Mesendoderm (in vitro differentiated cells): ENCODE measurements around the gene ZNF679.
"Not testable (repeated sequence)": the region's sequence is repeated elsewhere in the genome, so short reads cannot be mapped to it uniquely, and the experiment has no call there.

Experiments used
- DNase-seq: peaks from one replicate; pipeline ENCODE4 v3.0.0; 2013
- H2AK5ac ChIP-seq: 2 replicates; pipeline ENCODE4 v1.6.1; 2013; ENCODE audit warnings: low read length, inconsistent platforms
- H2BK120ac ChIP-seq: 2 replicates; pipeline ENCODE4 v1.6.1; 2013; ENCODE audit warnings: low read depth, mild to moderate bottlenecking, low read length, moderate library complexity, mixed read lengths
- H2BK15ac ChIP-seq: replicated peaks from 2 replicates; pipeline ENCODE4 v1.6.1; 2013; ENCODE audit warnings: low read depth, mild to moderate bottlenecking, moderate library complexity
- H2BK5ac ChIP-seq: 2 replicates; pipeline ENCODE4 v1.6.1; 2013; ENCODE audit warnings: low read length, inconsistent platforms
- H3K18ac ChIP-seq: 2 replicates; pipeline ENCODE4 v1.6.1; 2013; ENCODE audit warnings: mild to moderate bottlenecking, low read length, mixed read lengths
- H3K23ac ChIP-seq: one replicate; pipeline ENCODE4 v1.6.1; 2013; ENCODE audit warnings: low read length
- H3K27ac ChIP-seq: 2 replicates; pipeline ENCODE4 v1.5.1; 2013; ENCODE audit warnings: low read depth, mild to moderate bottlenecking, inconsistent platforms, low read length, moderate library complexity
- H3K27me3 ChIP-seq: 2 replicates; pipeline ENCODE4 v1.6.1; 2013; ENCODE audit warnings: low read length, control low read depth, mild to moderate bottlenecking, inconsistent platforms; ENCODE audit not compliant: insufficient read depth, poor library complexity
- H3K36me3 ChIP-seq: 2 replicates; pipeline ENCODE4 v1.6.1; 2013; ENCODE audit warnings: low read length, inconsistent platforms; ENCODE audit not compliant: control insufficient read depth, insufficient read depth
- H3K4ac ChIP-seq: one replicate; pipeline ENCODE4 v1.6.1; 2013; ENCODE audit warnings: low read depth, mild to moderate bottlenecking, low read length, moderate library complexity
- H3K4me1 ChIP-seq: 2 replicates; pipeline ENCODE4 v1.6.1; 2013; ENCODE audit warnings: low read depth, low read length, inconsistent platforms; ENCODE audit not compliant: control insufficient read depth
- H3K4me2 ChIP-seq: 2 replicates; pipeline ENCODE4 v1.6.1; 2013; ENCODE audit warnings: low read length
- H3K4me3 ChIP-seq: 2 replicates; pipeline ENCODE4 v1.5.1; 2013; ENCODE audit warnings: mild to moderate bottlenecking, low read length
- H3K56ac ChIP-seq: one replicate; pipeline ENCODE4 v1.6.1; 2013; ENCODE audit warnings: low read length
- H3K79me1 ChIP-seq: 2 replicates; pipeline ENCODE4 v1.6.1; 2013; ENCODE audit warnings: low read length, inconsistent platforms
- H3K79me2 ChIP-seq: 2 replicates; pipeline ENCODE4 v1.6.1; 2013; ENCODE audit warnings: mild to moderate bottlenecking, low read length; ENCODE audit not compliant: control insufficient read depth, insufficient read depth
- H3K9ac ChIP-seq: 2 replicates; pipeline ENCODE4 v1.6.1; 2013; ENCODE audit warnings: low read length, inconsistent platforms
- H4K5ac ChIP-seq: one replicate; pipeline ENCODE4 v1.6.1; 2013; ENCODE audit warnings: low read length
- H4K8ac ChIP-seq: one replicate; pipeline ENCODE4 v1.6.1; 2013; ENCODE audit warnings: low read depth, mild to moderate bottlenecking, control low read depth, low read length, moderate library complexity
- WGBS: extraction: QIAGEN DNeasy Blood & Tissue Kit; methylation state at CpG from one replicate; pipeline ENCODE4 v1.1.7; 2013; ENCODE audit warnings: low lambda C conversion rate, missing lambda C conversion rate; ENCODE audit not compliant: insufficient coverage; ENCODE audit errors: extremely low coverage; 5-methylcytosine and 5-hydroxymethylcytosine counted together

The ZNF679 gene

DNA sequence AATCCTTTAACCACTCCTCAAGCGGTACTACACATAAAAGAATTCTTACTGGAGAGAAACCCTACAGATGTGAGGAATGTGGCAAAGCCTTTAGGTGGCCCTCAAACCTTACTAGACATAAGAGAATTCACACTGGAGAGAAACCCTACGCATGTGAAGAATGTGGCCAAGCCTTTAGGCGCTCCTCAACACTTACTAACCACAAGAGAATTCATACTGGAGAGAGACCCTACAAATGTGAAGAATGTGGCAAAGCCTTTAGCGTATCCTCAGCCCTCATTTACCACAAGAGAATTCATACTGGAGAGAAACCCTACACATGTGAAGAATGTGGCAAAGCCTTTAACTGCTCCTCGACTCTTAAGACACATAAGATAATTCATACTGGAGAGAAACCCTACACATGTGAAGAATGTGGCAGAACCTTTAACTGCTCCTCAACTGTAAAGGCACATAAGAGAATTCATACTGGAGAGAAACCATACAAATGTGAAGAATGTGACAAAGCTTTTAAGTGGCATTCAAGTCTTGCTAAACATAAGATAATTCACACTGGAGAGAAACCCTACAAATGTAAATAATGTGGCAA, 8.5 kb upstream of the ZNF679 start:
- not testable (repeated sequence) for H2BK120ac ChIP-seq, H2AK5ac ChIP-seq, H3K36me3 ChIP-seq, H2BK15ac ChIP-seq, H3K9ac ChIP-seq, H3K56ac ChIP-seq, H3K27ac ChIP-seq, H3K23ac ChIP-seq, H2BK5ac ChIP-seq, H3K4me2 ChIP-seq, H3K79me2 ChIP-seq, H3K79me1 ChIP-seq, H3K4me1 ChIP-seq, H3K4ac ChIP-seq, H3K18ac ChIP-seq, DNase-seq, H4K5ac ChIP-seq, H3K27me3 ChIP-seq, H3K4me3 ChIP-seq, H4K8ac ChIP-seq
- WGBS: no CpG with 5 or more reads among the region's 5 CpGs

DNA sequence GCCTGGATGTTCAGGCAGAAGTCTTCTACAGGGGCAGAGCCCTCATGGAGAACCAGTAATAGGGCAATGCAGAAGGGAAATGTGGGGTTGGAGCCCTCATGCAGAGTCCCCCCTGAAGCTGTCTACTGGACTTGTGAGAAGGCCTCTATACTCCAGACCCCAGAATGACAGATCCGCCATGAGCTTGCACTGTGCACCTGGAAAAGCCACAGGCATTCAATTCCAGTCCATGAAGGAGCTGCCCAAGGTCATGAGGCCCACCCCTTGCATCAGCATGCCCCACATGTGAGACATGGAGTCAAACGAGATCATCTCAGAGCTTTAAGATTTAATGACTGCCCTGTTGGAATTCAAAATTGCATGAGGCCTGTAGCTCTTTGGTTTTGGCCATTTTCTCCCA, 4.9 kb upstream of the ZNF679 start:
- no peaks in the 10 kb centered on the region for H3K79me1 ChIP-seq
- H3K4me2 ChIP-seq: no peak overlapping the region
- no peak overlapping the region for H4K8ac ChIP-seq
- no peak overlapping the region for H3K4ac ChIP-seq
- WGBS: no CpG with 5 or more reads among the region's 2 CpGs
- H3K18ac ChIP-seq: no peak overlapping the region
- H3K56ac ChIP-seq: no peak overlapping the region
- H3K27me3 ChIP-seq: no peaks in the 10 kb centered on the region
- H2AK5ac ChIP-seq: no peak overlapping the region
- no peaks in the 10 kb centered on the region for H3K4me1 ChIP-seq
- no peak overlapping the region for H3K9ac ChIP-seq
- H3K36me3 ChIP-seq: no peaks in the 10 kb centered on the region
- no peak overlapping the region for H3K23ac ChIP-seq
- no peak overlapping the region for H4K5ac ChIP-seq
- no peak for DNase-seq
- H2BK5ac ChIP-seq: no peak overlapping the region
- H3K79me2 ChIP-seq: no peaks in the 10 kb centered on the region
- no peak overlapping the region for H2BK120ac ChIP-seq
- no peak overlapping the region for H2BK15ac ChIP-seq
- H3K4me3 ChIP-seq: no peak overlapping the region
- H3K27ac ChIP-seq: no peak overlapping the region

DNA sequence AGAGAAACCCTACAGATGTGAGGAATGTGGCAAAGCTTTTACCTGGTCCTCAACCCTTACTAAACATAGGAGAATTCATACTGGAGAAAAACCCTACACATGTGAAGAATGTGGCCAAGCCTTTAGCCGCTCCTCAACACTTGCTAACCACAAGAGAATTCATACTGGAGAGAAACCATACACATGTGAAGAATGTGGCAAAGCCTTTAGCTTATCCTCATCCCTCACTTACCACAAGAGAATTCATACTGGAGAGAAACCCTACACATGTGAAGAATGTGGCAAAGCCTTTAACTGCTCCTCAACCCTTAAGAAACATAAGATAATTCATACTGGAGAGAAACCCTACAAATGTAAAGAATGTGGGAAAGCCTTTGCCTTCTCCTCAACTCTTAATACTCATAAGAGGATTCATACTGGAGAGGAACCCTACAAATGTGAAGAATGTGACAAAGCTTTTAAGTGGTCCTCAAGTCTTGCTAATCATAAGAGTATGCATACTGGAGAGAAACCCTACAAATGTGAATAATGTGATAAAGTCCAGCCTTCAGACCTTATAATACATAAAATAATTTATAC, 38.2 kb downstream of the ZNF679 start:
- Histone ChIP-seq H4K8ac (no peak overlapping the region), H3K36me3 (no peaks in the 10 kb centered on the region), H3K9ac (no peak overlapping the region), H3K4me2 (no peak overlapping the region), H4K5ac (no peak overlapping the region), H2AK5ac (no peak overlapping the region), H2BK15ac (no peak overlapping the region), H3K18ac (no peak overlapping the region), H3K27ac (no peak overlapping the region), H3K79me2 (no peaks in the 10 kb centered on the region), H3K56ac (no peak overlapping the region), H3K27me3 (no peaks in the 10 kb centered on the region), H3K79me1 (no peaks in the 10 kb centered on the region), H2BK5ac (no peak overlapping the region), H3K4me3 (no peak overlapping the region), H3K4ac (no peak overlapping the region), H2BK120ac (no peak overlapping the region), H3K4me1 (no peaks in the 10 kb centered on the region), H3K23ac (no peak overlapping the region)
- WGBS: no CpG with 5 or more reads among the region's 1 CpG
- no peak for DNase-seq

DNA sequence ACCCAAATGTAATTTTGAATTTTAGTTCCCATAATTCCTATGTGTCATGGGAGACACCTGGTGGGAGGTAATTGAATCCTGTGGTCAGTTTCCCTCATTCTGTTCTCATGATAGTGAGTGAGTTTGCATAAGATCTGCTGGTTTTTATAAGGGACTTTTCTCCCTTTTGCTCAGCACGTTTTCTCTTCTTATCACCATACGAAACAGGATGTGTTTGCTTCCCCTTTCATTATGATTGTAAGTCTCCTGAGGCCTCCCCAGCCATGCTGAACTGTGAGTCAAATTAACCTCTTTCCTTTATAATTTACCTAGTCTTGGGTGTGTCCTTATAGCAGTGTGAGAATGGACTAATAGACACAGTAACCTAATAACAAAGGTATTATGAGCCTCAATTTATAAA, 49.4 kb downstream of the ZNF679 start:
- Histone ChIP-seq H3K18ac (no peak overlapping the region), H3K27ac (no peak overlapping the region), H3K4ac (no peak overlapping the region), H3K79me2 (no peaks in the 10 kb centered on the region), H2BK15ac (no peak overlapping the region), H2AK5ac (no peak overlapping the region), H2BK5ac (no peak overlapping the region), H3K9ac (no peak overlapping the region), H3K79me1 (no peaks in the 10 kb centered on the region), H3K56ac (no peak overlapping the region), H3K36me3 (no peaks in the 10 kb centered on the region), H3K4me3 (no peak overlapping the region), H4K8ac (no peak overlapping the region), H4K5ac (no peak overlapping the region), H3K4me2 (no peak overlapping the region), H3K27me3 (no peaks in the 10 kb centered on the region), H3K23ac (no peak overlapping the region), H2BK120ac (no peak overlapping the region), H3K4me1 (no peaks in the 10 kb centered on the region)
- WGBS: no CpG with 5 or more reads among the region's 2 CpGs
- no peak for DNase-seq

DNA sequence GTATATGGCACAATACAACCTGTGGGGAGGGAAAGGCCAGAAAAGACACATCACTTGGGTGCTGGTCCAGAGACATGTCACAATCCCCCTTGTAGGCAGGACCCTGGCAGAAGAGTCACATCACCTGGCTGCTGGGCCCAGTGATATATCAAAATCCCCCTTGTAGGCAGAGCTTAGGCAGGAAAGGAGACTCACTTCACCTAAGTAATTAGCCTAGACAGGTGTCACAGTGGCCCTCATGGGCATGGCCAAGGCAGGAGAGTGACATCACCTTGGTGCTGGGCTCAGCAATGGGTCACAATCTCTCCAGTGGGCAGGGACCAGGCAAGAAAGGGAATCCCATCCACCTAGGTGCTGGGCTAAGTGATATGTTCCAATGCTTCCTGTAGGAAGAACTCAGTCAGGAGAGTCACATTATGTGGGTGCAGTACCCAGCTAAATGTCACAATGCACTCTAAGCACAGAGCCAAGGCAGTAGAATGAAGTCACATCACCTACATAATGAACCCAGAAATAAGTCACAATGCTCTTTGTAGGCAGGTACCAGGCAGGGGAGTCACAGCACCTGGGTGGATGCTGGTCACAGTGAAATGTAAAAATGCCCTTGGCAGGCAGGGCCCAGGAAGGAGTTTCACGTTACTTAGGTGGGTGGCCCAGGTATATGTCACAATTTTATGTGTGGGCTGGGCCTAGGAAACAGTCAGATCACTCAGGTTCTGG, 66.6 kb downstream of the ZNF679 start:
- Histone ChIP-seq H4K5ac (no peak overlapping the region), H3K18ac (no peak overlapping the region), H3K56ac (no peak overlapping the region), H2BK120ac (no peak overlapping the region), H4K8ac (no peak overlapping the region), H2BK15ac (no peak overlapping the region), H2BK5ac (no peak overlapping the region), H3K9ac (no peak overlapping the region), H3K4me3 (no peak overlapping the region), H3K36me3 (no peaks in the 10 kb centered on the region), H3K4me1 (no peaks in the 10 kb centered on the region), H3K4me2 (no peak overlapping the region), H3K27me3 (no peaks in the 10 kb centered on the region), H3K79me1 (no peaks in the 10 kb centered on the region), H2AK5ac (no peak overlapping the region), H3K4ac (no peak overlapping the region), H3K79me2 (no peaks in the 10 kb centered on the region), H3K27ac (no peak overlapping the region), H3K23ac (no peak overlapping the region)
- no peak for DNase-seq
- no CpG with 5 or more reads among the region's 1 CpG for WGBS
